GM23338 (cell line): ENCODE measurements around the gene TOP1. TPM values are rescaled to one million over a fixed set of nuclear protein-coding genes. Genes with fewer than 3 reads are reported as not detected.

Experiments
- ATAC-seq: fragments of 200-7000 bp; cut with Tn5 transposase; 3 replicates; pipeline ENCODE4 v1.9.1; 2020
- DNase-seq: peaks from one replicate; pipeline ENCODE4 v3.0.0-alpha.2; 2015; ENCODE audit warnings: low spot score
- H2AFZ ChIP-seq: fragments of 200-600 bp; sonication (generic); 2 replicates; pipeline ENCODE4 v1.8.0; 2016; ENCODE audit warnings: antibody characterized with exemption, mild to moderate bottlenecking, moderate library complexity
- H3F3A ChIP-seq: fragments of 200-600 bp; sonication (generic); replicated peaks from 2 replicates; pipeline ENCODE4 v1.8.0; 2017; ENCODE audit warnings: antibody characterized with exemption, mixed run types, low read depth
- H3K27ac ChIP-seq: fragments of 200-600 bp; sonication (generic); 2 replicates; pipeline ENCODE4 v1.6.1; 2016; ENCODE audit warnings: low read depth
- H3K27me3 ChIP-seq: fragments of 200-600 bp; sonication (generic); 2 replicates; pipeline ENCODE4 v1.8.0; 2016; ENCODE audit warnings: mild to moderate bottlenecking, mixed run types, moderate library complexity; ENCODE audit not compliant: insufficient read depth
- H3K36me3 ChIP-seq: fragments of 200-600 bp; sonication (generic); 2 replicates; pipeline ENCODE4 v1.8.0; 2016; ENCODE audit warnings: mild to moderate bottlenecking; ENCODE audit not compliant: insufficient read depth
- H3K4me1 ChIP-seq: fragments of 200-600 bp; sonication (generic); 2 replicates; pipeline ENCODE4 v1.8.0; 2016; ENCODE audit warnings: mild to moderate bottlenecking, moderate library complexity; ENCODE audit not compliant: insufficient read depth
- H3K4me2 ChIP-seq: fragments of 200-600 bp; sonication (generic); 2 replicates; pipeline ENCODE4 v1.7.1; 2017; ENCODE audit warnings: mixed run types
- H3K4me3 ChIP-seq: fragments of 200-600 bp; sonication (generic); 2 replicates; pipeline ENCODE4 v1.6.1; 2016; ENCODE audit warnings: mixed run types
- H3K79me2 ChIP-seq: fragments of 200-600 bp; sonication (generic); replicated peaks from 2 replicates; pipeline ENCODE4 v1.8.0; 2017; ENCODE audit warnings: mild to moderate bottlenecking; ENCODE audit not compliant: insufficient read depth
- H3K9me2 ChIP-seq: fragments of 200-600 bp; sonication (generic); 2 replicates; pipeline ENCODE4 v1.8.0; 2017; ENCODE audit not compliant: insufficient read depth
- H4K20me1 ChIP-seq: fragments of 200-600 bp; sonication (generic); replicated peaks from 2 replicates; pipeline ENCODE4 v1.8.0; 2017; ENCODE audit warnings: mild to moderate bottlenecking; ENCODE audit not compliant: insufficient read depth
- H3K27ac Mint-ChIP-seq: 2 replicates; pipeline ENCODE4 v1.8.0; 2020; ENCODE audit warnings: inconsistent platforms, mild to moderate bottlenecking, moderate library complexity, mixed read lengths
- H3K27me3 Mint-ChIP-seq: 3 replicates; pipeline ENCODE4 v1.8.0; 2022; ENCODE audit warnings: low read depth, mild to moderate bottlenecking, moderate library complexity, mixed read lengths, inconsistent platforms; ENCODE audit not compliant: insufficient read depth, poor library complexity
- H3K36me3 Mint-ChIP-seq: 3 replicates; pipeline ENCODE4 v1.8.0; 2021; ENCODE audit warnings: low read depth, mild to moderate bottlenecking, inconsistent platforms, moderate library complexity, mixed read lengths
- H3K4me1 Mint-ChIP-seq: 3 replicates; pipeline ENCODE4 v1.8.0; 2020; ENCODE audit warnings: mild to moderate bottlenecking, inconsistent platforms, mixed read lengths
- H3K4me3 Mint-ChIP-seq: 3 replicates; pipeline ENCODE4 v1.8.0; 2021; ENCODE audit warnings: moderate library complexity, mild to moderate bottlenecking, inconsistent platforms, mixed read lengths
- H3K9me3 Mint-ChIP-seq: 3 replicates; pipeline ENCODE4 v1.8.0; 2020; ENCODE audit warnings: moderate library complexity, mild to moderate bottlenecking, inconsistent platforms, mixed read lengths
- CREB1 ChIP-seq: fragments of 250-450 bp; sonication (Bioruptor Pico); IDR thresholded peaks from 2 replicates; pipeline ENCODE4 v1.5.0; 2020; ENCODE audit warnings: low read depth, mild to moderate bottlenecking, moderate library complexity
- EZH2 ChIP-seq: fragments of 200-600 bp; sonication (generic); IDR thresholded peaks from one replicate; pipeline ENCODE4 v1.8.0; 2017; ENCODE audit warnings: antibody characterized with exemption, mild to moderate bottlenecking, low read depth; ENCODE audit not compliant: unreplicated experiment
- JUNB ChIP-seq: IDR thresholded peaks from one replicate; pipeline ENCODE4 v1.6.1; 2016; ENCODE audit warnings: antibody characterized with exemption; ENCODE audit not compliant: unreplicated experiment
- NANOG ChIP-seq: IDR thresholded peaks from 2 replicates; pipeline ENCODE4 v1.6.1; 2016; ENCODE audit warnings: antibody characterized with exemption, borderline replicate concordance
- POLR2AphosphoS5 ChIP-seq: IDR thresholded peaks from 2 replicates; pipeline ENCODE4 v1.6.1; 2016; ENCODE audit warnings: antibody characterized with exemption, low read depth
- REST ChIP-seq: IDR thresholded peaks from one replicate; pipeline ENCODE4 v1.6.1; 2018; ENCODE audit warnings: antibody characterized with exemption; ENCODE audit not compliant: unreplicated experiment
- polyA plus RNA-seq: library from polyadenylated mRNA; unstranded; fragments of >200 nt; fragmentation: Nextera tagmentation; extraction: Ambion mirVana; gene quantifications from 2 replicates; pipeline ENCODE4 v1.2.1, GENCODE V29; 2016
- total RNA-seq: library from RNA; depleted of rRNA; stranded (reverse); fragments of >200 nt; shearing (Covaris generic); gene quantifications from 2 replicates; pipeline ENCODE4 v1.2.3, GENCODE V29; 2014

Gene TOP1
- total and polyA plus RNA-seq, 2 experiments from 2014 or later, result 62.4 to 101 TPM

GRCh38 chr20:41108531-41108930, 79.9 kb downstream of the TOP1 start (continued):
- TF ChIP-seq REST (no peak), EZH2 (no peak), NANOG (no peak)

GRCh38 chr20:41110012-41110411, 81.4 kb downstream of the TOP1 start:
- Mint-ChIP-seq H3K9me3 (no peaks in the 10 kb centered on the region), H3K36me3 (peaks cover 64% of the 10 kb centered on the region), H3K4me1 (no peaks in the 10 kb centered on the region), H3K27me3 (no peaks in the 10 kb centered on the region), H3K27ac (0 out of 2 replicates have a peak overlapping the region, but pooled peaks have one; percentile 33), H3K4me3 (no peak overlapping the region)
- Histone ChIP-seq H3K27ac (no peak overlapping the region), H3K36me3 (peaks cover 26% of the 10 kb centered on the region), H3K4me2 (no peak overlapping the region), H3K9me2 (no peaks in the 10 kb centered on the region), H3K4me3 (no peak overlapping the region), H2AFZ (no peak overlapping the region), H3K4me1 (no peaks in the 10 kb centered on the region), H4K20me1 (peaks cover 3% of the 10 kb centered on the region; the same call in 1 of the 2 replicates), H3F3A (no peaks in the 10 kb centered on the region), H3K27me3 (no peaks in the 10 kb centered on the region), H3K79me2 (no peaks in the 10 kb centered on the region)
- ATAC-seq, result no peak
- no peak for TF ChIP-seq REST
- no peak for TF ChIP-seq POLR2AphosphoS5
- TF ChIP-seq CREB1 (CRISPR knock-in tag), result no peak
- TF ChIP-seq EZH2, result no peak
- TF ChIP-seq JUNB, result no peak
- no peak for TF ChIP-seq NANOG
- no peak for DNase-seq
